ENCODE results near the gene KDM4C.

DNA sequence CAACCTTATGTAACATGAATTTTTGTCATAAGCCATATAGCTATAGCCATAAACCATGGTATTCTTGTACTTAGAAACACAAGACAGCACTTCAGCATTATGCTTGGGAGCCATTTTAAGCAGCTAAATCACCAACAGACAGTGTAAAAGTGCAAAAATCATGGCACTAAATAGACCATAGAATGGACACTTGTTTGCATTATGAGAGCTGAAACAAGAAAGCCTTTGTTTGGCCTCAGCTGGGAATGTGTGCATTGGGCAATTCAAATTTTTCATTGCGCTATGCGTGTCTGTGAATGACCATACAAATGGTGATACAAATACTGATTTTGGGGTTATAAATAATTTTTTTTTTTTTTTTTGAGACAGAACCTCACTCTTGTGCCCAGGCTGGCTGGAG lies 23.7 kb downstream of the KDM4C start:
- TF ChIP-seq NBN (conservative IDR thresholded peaks at IDR 0.05) (no peak), SRSF1 (optimal IDR thresholded peaks at IDR 0.05; ENCODE audit: low read depth, low read length) (no peak), CHD2 (IDR thresholded peaks at IDR 0.05; ENCODE audit: low read depth, low read length) (no peak), ZNF224 (CRISPR knock-in tag; IDR thresholded peaks at IDR 0.05) (no peak), U2AF1 (optimal IDR thresholded peaks at IDR 0.05; ENCODE audit: low read depth, low read length) (no peak), SCMH1 (CRISPR knock-in tag; IDR thresholded peaks at IDR 0.05; ENCODE audit: borderline replicate concordance) (no peak), POLR2A (IDR thresholded peaks at IDR 0.05; ENCODE audit: insufficient read depth in 1 of 2, low read depth in 2 of 2, low read length in 2 of 2) (0 out of 4 replicates have a peak, but pooled peaks of 1 of the 2 experiments have one; percentile 21), CBX2 (IDR thresholded peaks at IDR 0.05; ENCODE audit: low read depth, low read length) (no peak), CBX2 (CRISPR knock-in tag; IDR thresholded peaks at IDR 0.05; ENCODE audit: low read depth) (no peak), TAF15 (IDR thresholded peaks at IDR 0.05; ENCODE audit: low read depth, low read length, poor library complexity, severe bottlenecking) (no peak)
- TF ChIP-seq, protein P1, sequence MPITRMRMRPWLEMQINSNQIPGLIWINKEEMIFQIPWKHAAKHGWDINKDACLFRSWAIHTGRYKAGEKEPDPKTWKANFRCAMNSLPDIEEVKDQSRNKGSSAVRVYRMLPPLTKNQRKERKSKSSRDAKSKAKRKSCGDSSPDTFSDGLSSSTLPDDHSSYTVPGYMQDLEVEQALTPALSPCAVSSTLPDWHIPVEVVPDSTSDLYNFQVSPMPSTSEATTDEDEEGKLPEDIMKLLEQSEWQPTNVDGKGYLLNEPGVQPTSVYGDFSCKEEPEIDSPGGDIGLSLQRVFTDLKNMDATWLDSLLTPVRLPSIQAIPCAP (CRISPR knock-in tag; IDR thresholded peaks at IDR 0.05; ENCODE audit: low read depth), result no peak
- TF ChIP-seq, protein P2, sequence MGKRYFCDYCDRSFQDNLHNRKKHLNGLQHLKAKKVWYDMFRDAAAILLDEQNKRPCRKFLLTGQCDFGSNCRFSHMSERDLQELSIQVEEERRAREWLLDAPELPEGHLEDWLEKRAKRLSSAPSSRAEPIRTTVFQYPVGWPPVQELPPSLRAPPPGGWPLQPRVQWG (CRISPR knock-in tag; IDR thresholded peaks at IDR 0.05; ENCODE audit: borderline replicate concordance, low read depth), result no peak
- TF ChIP-seq, protein P3, sequence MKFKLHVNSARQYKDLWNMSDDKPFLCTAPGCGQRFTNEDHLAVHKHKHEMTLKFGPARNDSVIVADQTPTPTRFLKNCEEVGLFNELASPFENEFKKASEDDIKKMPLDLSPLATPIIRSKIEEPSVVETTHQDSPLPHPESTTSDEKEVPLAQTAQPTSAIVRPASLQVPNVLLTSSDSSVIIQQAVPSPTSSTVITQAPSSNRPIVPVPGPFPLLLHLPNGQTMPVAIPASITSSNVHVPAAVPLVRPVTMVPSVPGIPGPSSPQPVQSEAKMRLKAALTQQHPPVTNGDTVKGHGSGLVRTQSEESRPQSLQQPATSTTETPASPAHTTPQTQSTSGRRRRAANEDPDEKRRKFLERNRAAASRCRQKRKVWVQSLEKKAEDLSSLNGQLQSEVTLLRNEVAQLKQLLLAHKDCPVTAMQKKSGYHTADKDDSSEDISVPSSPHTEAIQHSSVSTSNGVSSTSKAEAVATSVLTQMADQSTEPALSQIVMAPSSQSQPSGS (CRISPR knock-in tag; IDR thresholded peaks at IDR 0.05), result no peak
- TF ChIP-seq, protein P4, sequence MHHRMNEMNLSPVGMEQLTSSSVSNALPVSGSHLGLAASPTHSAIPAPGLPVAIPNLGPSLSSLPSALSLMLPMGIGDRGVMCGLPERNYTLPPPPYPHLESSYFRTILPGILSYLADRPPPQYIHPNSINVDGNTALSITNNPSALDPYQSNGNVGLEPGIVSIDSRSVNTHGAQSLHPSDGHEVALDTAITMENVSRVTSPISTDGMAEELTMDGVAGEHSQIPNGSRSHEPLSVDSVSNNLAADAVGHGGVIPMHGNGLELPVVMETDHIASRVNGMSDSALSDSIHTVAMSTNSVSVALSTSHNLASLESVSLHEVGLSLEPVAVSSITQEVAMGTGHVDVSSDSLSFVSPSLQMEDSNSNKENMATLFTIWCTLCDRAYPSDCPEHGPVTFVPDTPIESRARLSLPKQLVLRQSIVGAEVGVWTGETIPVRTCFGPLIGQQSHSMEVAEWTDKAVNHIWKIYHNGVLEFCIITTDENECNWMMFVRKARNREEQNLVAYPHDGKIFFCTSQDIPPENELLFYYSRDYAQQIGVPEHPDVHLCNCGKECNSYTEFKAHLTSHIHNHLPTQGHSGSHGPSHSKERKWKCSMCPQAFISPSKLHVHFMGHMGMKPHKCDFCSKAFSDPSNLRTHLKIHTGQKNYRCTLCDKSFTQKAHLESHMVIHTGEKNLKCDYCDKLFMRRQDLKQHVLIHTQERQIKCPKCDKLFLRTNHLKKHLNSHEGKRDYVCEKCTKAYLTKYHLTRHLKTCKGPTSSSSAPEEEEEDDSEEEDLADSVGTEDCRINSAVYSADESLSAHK (CRISPR knock-in tag; IDR thresholded peaks at IDR 0.05; ENCODE audit: borderline replicate concordance), result no peak
- TF ChIP-seq, protein P5, sequence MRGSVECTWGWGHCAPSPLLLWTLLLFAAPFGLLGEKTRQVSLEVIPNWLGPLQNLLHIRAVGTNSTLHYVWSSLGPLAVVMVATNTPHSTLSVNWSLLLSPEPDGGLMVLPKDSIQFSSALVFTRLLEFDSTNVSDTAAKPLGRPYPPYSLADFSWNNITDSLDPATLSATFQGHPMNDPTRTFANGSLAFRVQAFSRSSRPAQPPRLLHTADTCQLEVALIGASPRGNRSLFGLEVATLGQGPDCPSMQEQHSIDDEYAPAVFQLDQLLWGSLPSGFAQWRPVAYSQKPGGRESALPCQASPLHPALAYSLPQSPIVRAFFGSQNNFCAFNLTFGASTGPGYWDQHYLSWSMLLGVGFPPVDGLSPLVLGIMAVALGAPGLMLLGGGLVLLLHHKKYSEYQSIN (CRISPR knock-in tag; IDR thresholded peaks at IDR 0.05; ENCODE audit: borderline replicate concordance), result no peak
